HG02798 (cell line): ENCODE measurements around the gene PRDM1.

Experiments used
- ATAC-seq: cut with Tn5 transposase; IDR thresholded peaks from one replicate; pipeline ENCODE4 v1.9.1; 2021; ENCODE audit warnings: mild to moderate bottlenecking; ENCODE audit not compliant: unreplicated experiment, poor library complexity

The PRDM1 gene

DNA sequence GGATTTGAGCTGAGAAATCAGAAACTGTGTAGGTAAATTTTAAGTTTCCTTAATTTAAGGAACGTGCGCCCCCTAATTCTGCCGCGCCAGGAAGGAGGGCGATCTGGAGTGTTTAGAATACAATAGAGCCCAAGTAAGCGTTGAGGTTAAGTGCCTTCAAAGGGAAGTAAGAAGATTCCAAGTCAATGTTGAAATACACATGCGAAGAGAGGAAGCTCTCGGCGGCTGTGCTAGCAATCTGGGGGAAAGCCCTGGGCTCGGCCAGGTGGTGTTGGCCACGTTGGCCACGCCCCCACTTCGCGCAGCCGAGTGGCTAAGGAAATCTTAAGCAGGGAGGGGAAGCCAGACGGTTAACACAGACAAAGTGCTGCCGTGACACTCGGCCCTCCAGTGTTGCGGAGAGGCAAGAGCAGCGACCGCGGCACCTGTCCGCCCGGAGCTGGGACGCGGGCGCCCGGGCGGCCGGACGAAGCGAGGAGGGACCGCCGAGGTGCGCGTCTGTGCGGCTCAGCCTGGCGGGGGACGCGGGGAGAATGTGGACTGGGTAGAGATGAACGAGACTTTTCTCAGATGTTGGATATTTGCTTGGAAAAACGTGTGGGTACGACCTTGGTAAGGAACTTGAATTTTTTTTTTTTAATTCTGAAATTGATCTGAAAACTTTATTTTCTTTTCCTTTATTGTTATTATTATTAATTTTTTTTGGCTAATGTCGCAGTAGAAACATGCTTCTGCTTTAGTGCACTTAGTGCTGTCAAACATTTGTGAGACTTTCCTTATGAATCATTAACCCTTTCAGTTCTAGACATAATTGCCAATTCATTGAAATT is at the start of gene PRDM1:
Gene PRDM1 (plus strand): TSS at position 353 of the 830 bp plus-strand sequence. CDS start 218 bp downstream, at position 571.
- peak; percentile 83 for ATAC-seq

DNA sequence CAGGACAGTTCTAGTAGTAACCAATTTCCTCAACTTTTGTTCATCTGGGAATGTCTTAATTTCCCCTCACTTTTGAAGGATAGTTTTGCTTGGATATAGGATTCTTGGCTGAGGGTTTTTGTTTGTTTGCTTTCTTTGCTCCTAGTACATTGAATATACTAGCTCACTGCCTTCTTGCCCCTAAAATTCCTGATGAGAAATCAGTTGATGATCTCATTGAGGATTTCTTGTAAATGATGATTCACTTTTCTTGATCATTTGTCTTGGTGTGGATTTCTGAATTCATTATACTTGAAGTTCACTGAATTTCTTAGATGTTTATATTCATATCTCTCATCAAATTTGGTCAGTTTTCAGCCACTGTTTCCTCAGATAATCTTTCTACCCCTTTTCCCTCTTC is 49.1 kb upstream of the PRDM1 start:
- no peak for ATAC-seq

DNA sequence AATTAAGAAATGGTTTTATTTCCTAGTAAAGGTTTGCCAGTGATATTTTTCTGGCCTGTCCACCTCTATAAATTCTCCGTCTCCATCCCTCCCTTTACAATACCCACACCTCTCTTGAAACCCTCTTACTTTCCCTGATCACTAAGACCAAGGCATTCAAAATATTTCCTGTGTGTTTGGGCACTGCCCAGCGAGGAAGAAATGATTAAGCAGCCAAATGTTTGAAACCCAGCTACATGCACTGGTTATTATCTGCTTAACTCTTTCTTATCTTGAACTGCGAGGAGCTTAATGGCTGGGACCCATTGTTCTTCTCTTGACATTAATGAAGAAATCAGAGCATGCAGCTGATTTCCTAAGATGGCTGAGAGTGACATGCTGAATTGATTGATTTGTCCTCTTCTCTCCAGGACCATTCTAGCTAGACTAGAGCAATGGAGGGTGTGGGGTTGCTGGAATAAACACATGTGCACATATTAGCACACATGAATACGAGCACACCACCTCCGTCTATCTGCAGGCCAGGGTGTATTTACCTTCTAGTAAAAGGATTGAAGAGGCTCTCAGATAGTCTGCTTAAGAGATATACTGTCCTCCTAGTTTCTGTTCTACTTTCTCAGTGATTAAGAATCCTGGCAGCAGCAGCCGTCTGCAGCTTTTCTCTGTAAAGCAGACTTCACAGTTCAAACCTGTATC is 46.1 kb upstream of the PRDM1 start:
- no peak for ATAC-seq

DNA sequence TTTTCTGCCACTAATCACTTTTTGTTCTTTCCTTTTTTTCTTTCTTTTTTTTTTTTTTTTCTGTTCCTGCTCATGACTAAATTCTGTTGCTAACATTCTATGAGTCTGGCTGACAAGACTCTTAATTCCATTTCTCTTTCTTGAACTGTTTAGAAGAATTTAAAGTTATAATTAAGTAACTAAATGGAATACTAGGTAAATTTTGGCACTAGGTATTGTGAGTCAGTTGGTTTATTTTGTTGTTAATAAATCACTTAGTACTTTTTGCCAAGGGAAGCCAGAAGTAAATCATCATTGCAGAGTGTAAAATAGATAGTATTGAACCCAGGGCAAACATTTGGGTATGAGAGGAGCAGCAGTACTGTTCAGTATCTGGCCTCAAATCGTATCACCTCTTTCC is 42.0 kb upstream of the PRDM1 start:
- no peak for ATAC-seq

DNA sequence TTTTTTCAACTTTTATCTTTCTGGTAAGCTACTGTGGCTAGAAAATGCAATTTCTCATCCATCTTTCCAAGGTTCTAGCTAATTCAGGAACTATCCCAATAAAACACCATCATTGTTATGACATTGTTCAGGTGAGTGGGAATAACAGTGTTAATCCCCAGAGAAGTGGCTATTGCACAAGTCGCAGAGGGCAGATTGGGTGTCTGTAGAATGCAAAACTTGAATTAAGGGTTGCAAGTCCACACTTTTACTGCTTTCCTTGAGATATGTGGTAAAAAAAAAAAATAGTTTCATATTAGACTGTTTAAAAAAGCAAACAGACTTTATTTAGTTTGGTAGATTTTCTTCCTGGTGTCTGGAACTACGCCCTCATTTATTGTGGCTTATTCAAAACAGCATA is 41.1 kb upstream of the PRDM1 start:
- no peak for ATAC-seq

DNA sequence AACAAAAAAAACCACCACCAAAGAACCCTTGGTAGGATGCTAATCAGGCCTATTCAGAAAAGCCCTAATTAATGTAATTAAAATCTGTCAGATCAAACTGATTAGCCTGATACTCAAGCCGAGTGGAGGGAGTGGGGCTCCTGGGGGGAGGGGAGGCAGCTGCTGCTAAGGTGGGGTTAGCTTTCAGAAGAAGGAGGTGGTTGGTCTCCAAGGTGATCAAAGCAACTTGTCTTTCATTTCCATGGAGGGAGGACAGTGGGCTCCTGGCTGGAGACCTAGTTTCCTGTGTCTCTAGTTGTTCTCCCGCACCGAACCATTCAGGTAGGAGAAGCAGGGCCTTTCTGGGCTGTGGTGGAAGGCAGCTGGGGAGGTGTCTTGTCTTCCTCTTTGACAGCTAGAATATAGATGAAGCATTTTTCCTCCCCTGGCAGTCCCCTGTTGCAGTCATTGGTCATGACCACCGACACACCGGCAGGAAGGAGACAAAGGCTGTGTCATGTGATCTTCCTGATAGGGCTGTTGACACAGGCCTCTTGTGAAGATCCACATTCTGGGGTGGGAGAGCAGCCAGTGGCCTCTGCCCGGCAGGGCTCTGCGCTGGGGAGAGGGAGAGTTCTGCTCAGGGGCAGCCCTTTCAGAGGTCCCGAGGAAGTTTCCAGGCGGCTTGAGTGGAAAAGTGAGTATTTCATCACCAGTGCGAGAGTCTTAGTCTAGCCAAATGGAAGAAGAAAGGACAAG is 39.9 kb upstream of the PRDM1 start:
- ATAC-seq = no peak

DNA sequence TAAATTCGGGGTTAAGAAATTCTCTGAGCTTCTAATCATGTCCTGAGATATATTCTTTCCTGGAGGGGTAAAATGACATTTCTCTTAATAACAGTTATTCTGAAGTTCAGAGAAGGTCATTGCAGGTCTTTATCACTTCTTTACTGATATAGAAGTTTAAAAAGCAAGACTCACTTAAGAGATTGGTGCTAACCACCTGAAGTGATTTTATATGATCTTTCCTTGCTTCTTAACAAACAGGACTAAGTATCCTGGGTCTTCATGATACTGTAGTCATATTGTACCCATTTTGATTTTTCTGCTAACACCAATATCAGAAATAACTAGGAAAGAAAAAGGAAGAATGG is 39.3 kb upstream of the PRDM1 start:
- ATAC-seq = no peak

DNA sequence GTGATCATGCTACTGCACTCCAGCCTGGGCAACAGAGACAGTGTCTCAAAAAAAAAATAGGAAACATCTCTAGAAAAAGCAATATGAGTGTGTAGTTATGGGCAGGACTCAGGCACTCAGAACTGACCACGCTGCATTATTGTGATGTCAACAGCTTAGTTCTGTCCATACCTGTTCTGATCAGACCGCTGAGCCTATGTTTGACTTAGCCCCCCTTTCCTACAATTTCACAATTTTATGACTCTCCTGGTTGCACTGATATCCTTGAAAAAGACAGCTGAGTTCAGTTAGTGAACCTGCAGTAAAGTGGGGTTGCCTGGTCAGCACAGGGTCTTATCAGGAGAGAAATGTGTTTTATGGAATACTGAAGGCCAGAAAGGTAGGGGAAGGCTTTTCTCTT is 37.8 kb upstream of the PRDM1 start:
- ATAC-seq = no peak

DNA sequence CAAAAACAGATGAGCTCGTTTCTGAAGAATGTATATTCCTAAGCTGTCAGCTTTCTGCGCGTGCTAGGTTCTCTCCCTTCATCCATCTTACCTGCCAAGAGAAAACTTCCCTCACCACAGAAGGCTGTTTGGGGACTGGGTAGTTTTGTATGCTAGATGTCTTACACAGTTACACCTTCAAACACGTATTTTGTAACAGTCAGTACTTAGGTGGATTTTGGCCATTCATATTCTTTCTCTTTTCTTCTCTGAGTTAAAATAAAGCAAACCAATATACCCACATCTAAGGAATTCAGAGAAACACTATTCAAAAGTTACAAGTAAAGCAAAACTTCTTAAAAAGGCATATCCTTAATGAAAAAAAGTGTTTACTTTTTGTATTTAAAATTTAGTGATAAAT is 35.6 kb upstream of the PRDM1 start:
- no peak for ATAC-seq

DNA sequence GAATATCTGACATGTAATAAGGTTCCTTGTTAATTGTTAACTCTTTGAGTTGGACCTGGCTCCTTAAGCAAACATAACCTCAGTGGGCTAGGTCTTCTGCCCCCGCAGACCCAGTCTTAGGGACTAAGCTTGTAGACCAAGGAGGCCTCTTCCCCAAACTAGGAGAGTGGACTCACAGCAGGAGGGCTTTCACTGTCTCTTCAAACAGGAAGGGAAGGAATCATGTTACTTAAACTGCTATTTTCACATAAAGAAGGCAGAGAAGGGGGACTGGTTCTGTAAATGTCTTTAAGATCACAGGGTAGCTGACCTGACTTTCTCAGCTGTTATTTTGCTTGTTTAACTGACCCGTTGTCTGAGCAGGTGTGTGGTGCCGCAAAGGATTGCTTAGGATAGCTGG is 34.9 kb upstream of the PRDM1 start:
- ATAC-seq = no peak

DNA sequence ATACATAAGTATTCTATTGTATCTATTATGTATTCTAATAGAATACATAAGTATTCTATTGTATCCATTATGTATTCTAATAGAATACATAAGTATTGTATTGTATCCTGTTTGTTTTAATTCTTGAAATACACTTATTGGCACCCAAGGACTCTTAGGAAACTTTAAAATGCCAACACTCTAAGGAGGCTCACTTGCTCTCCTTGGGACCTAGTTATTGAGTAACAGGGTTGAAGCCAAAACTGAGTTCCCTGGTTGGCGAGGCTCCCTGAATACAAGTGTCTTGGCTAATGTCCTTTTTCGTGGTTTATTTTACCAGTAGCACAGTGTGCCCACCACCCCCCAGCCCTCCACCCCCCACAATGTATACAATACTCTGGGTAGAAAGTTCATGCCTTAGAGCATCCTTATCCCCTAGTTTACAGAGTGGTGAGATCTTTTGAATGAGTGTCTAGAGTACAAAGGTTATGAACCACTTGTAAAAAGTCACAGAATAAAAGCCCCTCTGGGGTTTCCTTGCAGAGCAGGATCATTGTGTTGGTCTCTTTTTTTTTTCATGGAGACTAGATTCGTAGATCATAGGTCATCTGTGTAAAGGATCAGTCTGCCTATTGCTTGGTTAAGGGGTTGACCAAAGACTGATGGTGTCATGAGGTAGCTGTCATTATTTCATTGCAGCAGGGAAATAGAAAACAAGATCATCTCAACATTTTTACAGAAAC is 32.5 kb upstream of the PRDM1 start:
- no peak for ATAC-seq

DNA sequence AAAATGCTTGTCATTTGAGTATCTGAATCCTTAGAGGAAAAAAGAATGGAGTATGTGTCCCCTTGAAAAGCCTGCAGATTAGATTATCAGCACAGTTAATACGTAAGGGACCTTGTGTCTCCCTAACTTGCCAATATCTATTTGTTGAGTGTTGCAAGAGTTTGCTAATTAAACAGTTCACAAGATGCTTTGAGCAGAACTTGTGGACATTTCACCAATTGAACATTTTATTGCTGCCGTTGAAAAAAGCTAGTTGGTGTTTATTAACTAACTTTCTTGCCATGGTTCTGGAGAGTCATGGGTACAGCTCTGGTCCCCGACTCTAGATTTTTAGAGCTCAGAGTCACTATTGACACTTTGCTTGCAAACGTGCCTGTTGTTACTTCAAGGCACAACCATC is 30.6 kb upstream of the PRDM1 start:
- no peak for ATAC-seq

DNA sequence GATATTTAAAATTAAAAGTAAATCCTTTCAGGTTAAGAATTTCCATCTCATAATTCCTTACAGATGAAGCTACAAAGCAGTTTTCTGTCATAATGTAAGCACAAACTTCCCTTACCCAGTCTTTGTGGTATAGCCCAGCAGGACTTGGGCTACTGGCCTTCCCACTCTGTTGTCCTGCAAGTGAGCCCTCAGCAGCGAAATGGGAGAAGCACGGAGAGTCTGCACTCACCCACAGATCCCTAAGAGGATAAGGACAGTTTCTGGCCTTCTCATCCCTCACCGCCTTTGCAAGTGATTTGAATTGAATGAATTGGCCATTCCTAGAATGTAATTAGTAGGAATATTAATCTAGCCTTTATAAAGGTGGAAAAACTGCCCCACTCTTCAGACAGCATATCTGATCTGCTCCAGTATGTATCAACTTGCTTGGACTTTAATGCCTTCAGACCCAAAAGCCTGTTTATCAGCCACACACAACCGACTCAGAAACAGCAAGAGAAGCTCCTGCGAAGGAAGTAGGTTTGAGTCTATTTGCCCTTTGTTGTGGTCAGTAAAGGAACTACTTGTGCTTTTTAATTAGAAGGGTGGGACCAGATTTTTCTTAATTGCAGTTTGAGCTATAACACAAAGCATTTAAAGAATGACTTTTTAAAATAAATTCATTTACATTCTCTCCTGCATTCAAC is 29.9 kb upstream of the PRDM1 start:
- no peak for ATAC-seq

DNA sequence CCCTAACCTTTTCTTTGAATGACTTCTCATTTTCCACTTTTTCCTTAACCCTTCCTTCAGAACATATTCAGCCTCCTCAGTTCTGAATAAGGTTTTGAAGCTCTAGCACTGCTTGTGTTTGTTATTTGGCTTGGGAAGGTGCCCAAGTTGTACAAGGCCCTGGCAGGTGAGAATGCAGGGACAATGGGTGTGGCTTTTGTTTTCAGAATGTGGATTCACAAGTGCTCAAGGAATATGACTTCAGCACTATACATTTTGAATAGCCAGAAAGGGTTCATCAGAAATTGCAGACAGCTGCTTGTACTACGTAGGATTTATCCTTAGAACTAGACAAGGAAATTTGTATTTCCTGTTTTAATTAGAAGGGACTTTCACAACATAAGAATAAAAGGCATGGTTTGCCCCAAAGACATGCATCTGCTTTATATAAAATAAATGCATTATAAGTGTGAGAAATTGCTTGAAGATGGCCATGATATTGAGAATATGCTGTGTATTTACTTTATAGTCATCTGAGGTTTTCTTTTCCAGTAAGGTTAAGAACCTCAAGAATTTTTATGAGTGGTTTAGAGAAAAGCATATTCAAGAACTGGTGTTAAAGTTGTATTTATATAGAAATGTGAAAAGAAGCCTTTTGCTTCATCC is 29.3 kb upstream of the PRDM1 start:
- no peak for ATAC-seq

DNA sequence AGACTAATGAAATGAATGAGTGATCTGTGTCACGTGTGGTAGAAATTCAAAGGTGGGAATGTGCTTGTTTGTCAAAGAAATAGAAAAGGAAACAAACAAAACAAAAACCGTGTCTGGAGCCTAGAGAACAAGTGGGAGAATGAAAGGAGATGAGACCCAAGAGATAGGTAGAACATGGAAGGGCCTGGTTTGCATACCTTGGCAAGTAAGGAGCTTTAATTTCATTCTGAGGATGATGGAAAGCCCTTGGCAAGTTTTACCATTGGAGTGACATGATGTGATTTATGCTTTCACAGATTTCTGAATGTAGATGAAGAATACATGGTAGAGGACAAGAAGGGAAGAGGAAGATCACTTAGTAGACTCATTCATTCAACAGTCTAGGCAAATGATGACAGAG is 26.8 kb upstream of the PRDM1 start:
- ATAC-seq = no peak

DNA sequence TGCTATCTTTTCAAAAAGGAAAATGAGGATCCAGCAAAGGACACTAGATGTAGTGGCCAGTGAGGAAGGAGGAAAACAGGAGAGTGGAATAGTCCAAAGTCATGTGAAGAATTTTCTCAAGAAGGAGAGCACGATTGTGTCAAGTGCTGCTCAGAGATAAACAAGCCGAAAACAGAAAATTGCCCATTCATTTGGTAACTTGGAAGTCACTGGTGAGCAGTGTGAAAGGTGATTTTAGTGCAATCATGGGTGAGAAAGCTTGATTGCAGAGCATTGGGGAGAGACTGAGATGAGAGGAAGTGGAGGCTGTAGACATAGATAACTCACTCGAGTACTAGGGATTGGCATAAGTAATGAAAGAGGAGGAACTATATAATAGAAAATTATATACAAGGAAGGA is 26.0 kb upstream of the PRDM1 start:
- ATAC-seq = no peak

DNA sequence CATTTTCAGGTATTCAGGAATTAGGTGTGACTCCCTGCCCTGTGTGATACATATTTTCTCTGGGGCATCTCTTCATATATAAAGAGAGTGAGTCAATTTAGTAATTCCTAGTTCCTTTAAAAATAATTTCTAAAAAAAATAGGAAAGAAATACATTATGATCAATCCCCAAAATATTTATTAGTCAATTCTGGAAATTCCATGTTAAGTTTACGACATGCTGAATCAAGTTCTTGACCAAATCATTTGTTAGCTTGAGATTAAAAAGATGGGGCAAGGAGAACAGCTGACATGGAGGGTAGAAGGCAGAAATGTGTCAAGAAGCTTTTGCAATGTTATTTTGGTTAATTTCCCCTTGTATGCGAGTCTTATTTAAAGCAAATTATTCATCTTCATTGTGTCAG is 22.7 kb upstream of the PRDM1 start:
- ATAC-seq = no peak

DNA sequence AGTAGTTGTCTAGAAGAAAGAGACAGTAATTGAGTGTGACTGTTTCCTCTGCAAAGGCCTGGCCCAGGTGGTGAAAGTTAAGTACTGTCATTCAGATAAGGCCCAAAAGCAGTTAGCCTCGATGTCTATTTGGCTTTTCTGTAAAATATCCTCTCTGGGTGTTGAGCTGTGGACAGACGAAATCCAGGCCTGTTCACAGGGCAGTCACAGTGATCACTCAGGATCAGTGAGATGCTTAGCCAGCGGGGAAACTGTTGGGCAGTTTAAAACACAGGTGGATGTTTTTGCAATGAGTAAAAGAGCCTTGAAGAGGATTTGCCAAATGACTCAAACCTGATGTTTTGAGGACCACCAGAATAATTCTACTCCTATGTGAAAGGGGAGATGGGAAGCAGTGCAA is 22.0 kb upstream of the PRDM1 start:
- no peak for ATAC-seq

DNA sequence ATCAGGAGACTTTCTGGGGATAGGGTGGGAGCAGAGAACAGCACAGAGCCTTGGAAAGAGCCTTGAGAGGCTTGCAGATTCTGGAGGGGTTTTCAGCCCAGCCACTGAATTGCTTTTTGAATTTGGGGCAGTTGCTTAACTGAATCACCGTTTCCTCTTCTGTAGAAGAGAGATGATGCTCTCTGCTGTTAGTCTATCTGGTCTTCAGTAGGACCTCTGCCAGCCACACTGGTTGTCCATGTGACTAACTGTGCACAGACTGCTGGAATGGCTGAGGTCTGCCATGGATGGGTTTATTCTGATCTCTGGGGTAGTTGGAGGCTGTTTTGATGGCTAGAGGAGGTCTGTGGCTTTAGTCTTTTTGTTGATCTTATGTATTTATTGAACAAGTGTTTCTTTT is 21.4 kb upstream of the PRDM1 start:
- no peak for ATAC-seq

DNA sequence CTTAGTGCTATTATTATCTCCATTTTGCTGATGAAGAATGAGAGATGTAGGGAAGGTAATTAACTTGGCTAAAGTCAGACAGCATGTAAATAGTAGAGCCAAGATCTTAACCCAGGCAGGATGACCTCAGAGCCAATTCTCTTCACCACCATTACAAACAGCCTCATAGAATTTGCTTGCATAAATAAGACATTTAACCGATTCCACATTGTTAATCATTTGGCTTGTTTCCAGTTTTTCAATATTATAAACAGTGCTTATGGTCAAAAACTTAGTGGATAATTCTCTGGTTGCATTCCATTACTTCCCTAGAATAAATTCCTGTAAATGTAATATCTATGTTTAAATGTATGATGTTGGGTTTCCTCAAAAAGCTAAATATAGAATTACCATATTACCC is 19.1 kb upstream of the PRDM1 start:
- no peak for ATAC-seq
